Body of pancreas (tissue), 4 donors: Measurements from ENCODE around the gene DCLK2.

Experiments used
- POLR2A ChIP-seq, 3 donors: fragments of 450-650 bp; IDR thresholded peaks; one replicate each; pipeline ENCODE4 v1.6.1; 2016; ENCODE audit warnings: antibody characterized with exemption in 3 of 3, mild to moderate bottlenecking in 2 of 3
- TF ChIP-seq, protein P1 (sequence below), 7 experiments: fragments of 450-650 bp in 4 of 7; fragments of 200-600 bp in 3 of 7; sonication (generic) in 3 of 7; IDR thresholded peaks; one replicate each; pipeline ENCODE4 v1.5.1; 2016 to 2019; ENCODE audit warnings: antibody characterized with exemption in 7 of 7

DNA sequence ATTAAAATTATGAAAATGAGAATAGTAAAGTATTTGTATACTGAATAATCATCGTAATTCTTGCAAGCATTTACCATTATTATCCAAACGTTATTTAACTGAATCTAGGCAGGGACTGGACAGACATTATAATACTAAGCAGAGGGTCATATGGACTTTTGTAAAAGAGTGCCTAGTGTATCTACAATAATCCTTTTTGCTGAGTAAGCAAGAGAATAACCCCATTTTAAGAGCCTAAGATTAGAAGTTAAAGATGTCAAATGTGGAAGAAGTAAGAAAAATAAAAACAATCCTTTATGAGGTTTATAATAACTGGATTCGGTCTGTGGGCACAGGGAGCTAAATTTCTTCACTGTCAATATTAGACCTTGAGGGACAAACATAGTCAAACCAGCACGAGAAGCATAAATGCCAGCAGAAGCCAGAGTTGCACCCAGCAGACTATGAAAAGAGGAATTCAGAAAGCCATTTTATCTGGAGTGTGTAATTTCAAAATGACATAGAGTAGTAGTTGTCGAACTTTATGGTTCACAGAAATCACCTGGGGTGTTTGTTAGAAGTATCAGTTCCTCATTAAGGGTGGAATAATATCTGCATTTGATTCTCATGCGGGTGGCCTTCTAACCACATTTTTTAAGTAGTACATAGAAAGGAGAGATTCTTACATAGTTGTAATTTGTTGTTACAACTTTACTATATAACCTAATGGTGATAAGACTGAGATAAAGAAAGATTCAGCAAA is 39.7 kb upstream of the DCLK2 start:
- TF ChIP-seq POLR2A (IDR thresholded peaks at IDR 0.05): no peak
- TF ChIP-seq, protein P1, sequence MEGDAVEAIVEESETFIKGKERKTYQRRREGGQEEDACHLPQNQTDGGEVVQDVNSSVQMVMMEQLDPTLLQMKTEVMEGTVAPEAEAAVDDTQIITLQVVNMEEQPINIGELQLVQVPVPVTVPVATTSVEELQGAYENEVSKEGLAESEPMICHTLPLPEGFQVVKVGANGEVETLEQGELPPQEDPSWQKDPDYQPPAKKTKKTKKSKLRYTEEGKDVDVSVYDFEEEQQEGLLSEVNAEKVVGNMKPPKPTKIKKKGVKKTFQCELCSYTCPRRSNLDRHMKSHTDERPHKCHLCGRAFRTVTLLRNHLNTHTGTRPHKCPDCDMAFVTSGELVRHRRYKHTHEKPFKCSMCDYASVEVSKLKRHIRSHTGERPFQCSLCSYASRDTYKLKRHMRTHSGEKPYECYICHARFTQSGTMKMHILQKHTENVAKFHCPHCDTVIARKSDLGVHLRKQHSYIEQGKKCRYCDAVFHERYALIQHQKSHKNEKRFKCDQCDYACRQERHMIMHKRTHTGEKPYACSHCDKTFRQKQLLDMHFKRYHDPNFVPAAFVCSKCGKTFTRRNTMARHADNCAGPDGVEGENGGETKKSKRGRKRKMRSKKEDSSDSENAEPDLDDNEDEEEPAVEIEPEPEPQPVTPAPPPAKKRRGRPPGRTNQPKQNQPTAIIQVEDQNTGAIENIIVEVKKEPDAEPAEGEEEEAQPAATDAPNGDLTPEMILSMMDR (IDR thresholded peaks at IDR 0.05): no peak
